HG03521 (cell line): ENCODE results near the gene CEP63.

Source experiments
- ATAC-seq: cut with Tn5 transposase; IDR thresholded peaks from one replicate; pipeline ENCODE4 v1.9.1; 2021; ENCODE audit warnings: mild to moderate bottlenecking, moderate library complexity; ENCODE audit not compliant: unreplicated experiment

CEP63 gene

DNA sequence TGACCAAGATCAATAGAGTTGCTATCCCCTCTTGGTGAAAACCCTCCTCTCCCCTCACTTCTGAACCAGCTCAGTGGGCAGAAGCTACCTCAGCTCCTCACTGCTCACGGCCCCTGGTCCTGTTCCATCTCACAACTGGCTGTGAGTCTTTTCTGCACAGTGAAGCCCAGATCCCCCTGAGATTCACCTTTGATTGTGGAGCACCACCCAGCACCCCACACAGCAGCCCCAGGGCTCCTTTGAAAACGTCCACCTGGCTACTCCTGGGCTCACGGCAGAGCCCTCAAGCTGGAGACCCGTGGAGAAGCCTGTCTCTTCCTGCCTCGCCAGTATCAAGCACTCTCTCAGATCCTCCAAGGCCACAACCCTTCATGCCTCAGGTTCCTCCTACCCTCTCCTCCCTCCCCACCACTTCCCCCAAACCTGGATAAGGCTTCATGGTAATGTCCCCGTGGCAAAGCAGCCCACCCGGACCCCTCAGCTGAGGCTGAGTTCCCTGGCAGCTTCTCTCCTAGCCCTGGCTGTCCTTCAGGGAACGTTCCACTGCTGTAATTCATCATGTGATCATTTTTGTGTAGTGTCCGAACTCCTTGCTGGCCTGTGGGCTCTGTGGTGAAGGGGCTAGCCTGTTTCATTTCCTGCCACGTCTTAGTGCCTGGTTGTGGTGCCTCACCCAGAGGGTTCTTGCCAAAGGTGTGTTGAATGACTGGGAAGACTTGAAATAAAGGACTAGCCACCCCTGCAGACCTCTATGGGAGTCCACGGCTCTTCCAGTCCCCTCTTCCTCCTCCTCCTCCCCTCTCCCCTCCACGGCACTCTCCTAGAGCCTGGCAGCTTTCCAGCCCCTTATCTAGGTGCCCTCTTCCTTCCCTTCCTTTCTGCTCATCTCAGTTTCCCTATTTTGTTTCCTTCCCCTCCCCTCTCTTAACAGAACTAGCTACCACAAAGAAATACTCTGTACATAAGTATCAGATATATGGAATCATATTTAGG, 120.5 kb downstream of the CEP63 start:
- no peak for ATAC-seq

DNA sequence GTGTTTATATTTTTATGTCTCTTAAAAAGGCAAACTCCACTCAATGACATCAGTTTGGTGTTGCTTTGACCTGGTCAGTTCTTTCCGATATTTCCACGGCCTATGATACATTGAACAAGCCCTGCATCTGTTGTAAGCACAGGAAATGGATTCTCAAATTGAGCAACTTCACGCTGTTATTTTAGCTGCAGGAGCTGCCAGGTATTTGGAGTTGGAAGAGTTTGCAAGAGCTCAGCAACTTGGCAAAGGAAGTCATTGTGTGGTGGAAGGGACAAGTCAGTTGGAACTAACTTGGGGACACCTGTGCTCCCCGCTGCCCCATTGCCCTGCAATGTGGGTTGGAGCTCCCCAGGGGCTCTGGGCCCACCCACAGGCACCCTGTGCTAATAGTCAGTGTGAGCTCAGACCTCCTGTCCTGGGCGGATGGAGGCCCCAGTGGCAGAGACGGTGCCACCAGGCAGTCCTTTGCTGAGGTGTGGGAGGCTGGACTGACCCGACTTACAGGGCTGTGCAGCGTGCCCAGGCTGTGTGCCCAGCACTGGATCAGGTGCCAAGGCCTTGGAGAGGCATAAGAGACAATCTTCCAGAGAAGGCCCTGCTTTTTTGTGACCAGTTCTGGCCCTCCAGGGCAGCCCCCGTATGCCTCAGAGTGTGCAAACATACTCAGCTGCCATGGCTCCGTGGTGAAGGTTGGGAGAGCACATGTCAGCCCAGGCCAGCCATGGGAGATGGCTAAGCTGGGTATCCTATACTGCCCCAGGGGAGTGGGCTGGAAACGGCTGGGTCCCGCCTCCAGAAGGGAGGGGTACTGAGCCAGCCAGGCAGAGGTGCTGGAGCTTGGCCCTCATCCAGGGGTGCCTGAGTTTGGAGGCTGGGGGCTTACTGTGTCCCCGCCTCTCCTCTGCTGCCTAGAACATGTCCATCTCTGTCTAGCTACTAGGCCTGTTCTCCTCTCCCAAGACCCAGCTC, 121.5 kb downstream of the CEP63 start:
- ATAC-seq: no peak

- ATAC-seq: no peak
Measured at GRCh38 chr3:134608023-134608770, 122.3 kb downstream of the CEP63 start.

DNA sequence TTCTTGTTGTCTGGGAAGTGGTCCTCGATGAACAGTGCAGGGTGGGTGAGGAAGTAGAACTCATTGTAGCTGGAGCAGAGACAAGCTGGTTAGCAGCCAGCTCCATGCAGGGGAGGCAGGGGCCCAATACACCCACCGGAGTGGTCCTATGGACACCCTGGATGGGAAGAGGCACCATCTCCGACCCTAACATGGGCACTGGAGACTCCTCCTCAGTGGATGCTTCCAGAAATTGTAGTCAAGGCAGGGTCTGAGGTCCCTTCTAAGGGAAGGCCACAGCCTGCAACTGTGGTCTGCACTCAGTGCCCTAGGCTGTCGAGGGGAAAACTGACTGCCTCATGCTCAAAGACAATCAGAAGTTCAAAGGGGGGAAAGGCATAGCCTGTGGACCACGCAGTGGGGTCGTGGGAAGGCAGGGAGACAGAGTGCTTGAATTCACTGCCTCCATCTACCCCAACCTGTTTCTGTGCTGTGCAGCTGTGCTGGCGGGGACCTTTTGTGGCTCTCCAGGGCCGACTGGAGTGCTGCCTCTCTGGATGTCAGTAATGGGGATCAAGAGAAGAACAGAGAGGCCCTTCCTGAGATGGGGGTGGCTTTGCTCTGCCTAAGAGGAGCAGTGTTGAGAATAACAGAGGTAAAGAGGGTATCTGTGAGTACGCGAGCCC, 123.0 kb downstream of the CEP63 start:
- ATAC-seq: no peak

DNA sequence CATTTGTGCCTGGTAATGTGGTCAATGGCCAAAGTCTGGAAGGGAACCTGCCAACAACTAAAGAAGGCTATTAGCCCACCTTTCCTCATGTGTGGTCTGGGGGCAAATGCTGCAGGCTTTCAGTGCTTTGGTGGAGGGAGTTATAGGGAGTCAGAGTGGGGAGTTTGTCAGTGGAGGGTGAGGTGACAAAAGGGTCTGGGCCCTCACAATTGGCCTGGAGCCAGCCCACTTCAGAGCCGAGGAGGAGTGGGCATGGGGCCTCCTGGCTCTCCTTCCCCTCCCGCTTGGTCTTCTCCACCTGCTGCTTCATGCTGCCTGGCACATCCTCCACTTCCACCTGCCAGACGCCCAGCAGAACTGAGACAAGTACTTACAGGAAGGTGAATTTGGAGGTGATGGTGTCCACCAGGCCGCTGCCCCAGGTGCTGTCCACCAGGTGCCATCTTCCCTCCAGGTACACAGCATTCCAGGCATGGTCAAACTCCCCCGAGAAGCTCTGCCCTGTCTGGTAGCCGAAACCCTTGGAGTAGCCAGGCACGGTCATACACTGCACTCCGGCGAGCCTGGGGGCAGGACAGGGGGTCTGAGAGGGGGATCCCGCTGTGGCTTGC, 124.1 kb downstream of the CEP63 start:
- ATAC-seq: no peak

- ATAC-seq: no peak
Measured at GRCh38 chr3:134610432-134611385, 124.9 kb downstream of the CEP63 start.

DNA sequence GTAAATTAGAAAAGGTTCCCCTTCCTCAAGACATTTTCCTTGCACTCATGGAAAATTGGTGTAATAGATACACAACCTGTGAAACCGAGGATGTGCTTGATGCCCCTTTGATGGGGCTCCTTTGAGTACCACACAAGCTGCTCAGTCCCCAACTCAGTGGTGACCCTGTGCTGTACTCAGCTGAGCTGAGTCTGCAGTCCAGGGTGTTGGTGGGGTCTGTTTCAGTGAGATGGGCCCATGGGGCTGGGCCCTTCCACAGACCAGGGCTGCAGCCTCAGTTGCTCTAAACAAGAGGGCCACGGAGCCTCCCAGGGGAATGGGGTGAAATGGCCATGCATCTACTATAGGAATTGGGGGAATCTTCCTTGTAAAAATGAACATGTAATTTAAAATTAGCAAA, 125.7 kb downstream of the CEP63 start:
- no peak for ATAC-seq

GRCh38 chr3:134613006-134613520, 127.2 kb downstream of the CEP63 start:
- no peak for ATAC-seq

DNA sequence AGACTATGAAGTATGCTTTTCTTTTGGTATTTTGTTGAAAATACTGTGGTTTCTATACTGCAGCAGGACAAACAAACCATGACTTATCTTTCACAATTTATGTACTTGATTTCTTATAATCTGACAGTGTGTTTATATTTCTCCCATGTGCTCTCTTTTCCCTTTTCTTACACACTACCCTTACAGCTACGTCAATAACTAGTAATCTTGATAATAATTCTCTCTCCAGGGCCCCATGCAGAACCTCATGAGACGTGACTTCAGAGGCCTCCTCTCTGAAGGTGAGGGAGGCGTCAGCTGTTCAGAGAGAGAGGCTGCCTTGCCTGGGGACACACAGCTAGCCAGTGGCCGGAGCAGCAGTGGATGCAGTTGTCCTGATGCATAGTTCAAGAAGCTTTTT, 129.1 kb downstream of the CEP63 start:
- ATAC-seq: no peak

GRCh38 chr3:134615743-134616142, 129.9 kb downstream of the CEP63 start:
- no peak for ATAC-seq

DNA sequence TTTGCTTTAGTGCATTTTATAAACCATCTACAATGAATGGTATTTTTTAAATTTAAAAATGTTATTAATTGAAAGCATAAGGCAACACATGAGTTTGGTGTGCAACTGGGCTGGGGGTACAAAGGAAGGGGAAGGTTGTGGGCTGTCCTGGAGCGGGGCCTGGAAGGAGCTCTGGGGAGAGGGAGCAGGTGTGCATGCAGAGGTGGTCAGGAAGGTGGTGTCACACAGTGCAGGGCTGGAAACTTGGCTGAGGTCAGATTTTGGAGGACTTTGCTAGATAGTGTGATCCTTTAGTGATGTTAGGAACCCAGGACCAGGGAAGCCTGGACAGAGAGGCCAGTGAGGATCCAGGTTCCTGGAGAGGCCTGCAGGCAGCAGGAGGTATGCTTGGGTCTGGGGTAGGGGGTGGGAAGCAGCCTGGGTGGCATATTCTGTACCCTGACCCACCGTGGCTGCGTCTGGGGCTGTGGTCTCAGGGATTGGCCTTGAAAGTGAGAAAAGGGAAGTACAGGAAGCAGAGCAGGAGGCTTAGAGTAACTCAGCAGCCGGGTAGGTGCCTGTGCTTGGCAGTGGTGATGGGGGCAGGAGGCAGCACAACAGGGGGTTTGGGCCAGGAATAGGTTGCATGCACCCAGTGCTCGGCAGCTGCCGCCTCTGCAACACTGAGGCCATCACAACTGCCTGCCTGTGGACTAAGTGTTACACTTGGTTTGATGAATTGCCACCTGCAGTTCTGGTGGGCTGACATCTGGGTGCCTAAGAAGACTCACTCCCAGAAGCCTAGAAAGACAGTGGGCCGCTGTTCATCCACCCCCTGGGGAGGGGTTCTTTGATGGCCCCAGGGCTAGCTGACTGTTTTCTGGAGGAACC, 132.0 kb downstream of the CEP63 start:
- ATAC-seq: no peak

DNA sequence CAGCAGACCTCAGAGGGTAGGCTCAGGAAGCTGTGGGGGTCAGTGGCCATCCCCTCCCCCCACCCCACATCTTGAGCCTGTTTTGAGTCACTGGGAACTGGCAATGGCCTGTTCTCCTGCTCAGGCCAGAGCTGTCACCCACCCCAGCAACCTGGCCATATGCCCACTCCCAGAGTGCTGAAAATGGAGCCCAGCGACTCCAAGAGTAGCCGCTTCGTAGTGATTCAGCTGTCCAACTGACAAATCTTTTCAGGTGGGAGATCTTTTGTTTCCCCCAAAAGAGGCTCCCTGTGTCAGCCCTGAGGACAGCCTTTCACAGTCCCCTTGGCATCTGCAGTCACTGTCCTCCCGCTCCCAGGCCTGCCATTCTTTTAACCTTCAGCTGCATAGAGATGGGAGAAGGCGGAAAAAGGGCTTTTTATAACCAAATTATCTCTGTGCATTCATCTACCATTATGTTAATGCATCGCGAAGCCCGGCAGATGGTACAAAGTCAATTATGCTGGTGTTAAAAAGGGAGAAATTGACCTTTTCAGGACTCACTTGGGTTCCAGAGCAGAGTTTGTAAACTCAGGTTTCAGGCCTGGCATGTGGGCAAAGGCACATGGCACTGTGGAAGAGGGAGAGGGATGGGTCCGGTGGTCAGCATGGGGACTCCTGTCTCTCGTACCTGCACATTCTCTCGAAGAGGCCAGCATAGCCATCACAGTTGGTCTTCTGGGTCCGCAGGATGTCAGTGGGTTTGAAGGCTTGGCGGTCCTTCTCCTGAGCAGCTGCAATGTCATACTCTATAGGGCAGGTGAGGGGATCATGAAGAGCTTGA, 132.8 kb downstream of the CEP63 start:
- no peak for ATAC-seq

GRCh38 chr3:134619301-134619615, 133.4 kb downstream of the CEP63 start:
- no peak for ATAC-seq

DNA sequence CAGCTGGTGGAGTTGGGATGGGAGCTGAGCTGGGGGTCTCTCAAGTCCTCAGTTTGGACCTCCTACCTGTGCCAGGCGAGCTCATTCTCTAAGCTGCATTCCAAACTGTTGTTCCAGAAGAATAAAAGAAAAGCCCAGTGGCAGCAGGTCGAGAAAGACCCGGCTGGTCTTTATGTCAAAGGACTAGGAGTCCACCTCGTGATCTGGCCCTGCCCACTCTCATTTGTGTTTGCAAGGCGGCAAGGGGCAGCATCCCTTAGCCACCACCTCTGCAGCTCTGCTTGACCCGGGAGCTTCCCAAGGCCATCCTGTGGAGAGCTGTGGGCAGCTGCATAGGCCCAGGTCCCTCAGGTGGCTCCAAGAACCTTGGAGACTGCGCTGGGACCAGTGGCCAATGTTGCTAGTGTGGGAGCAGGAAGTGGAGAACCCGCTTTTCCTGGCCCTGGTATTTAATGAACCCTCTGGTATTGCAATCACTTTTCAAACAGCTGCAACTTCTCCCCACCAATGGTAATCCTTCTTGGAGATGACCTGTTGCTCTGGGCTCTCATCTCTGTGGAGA, 134.1 kb downstream of the CEP63 start:
- no peak for ATAC-seq

DNA sequence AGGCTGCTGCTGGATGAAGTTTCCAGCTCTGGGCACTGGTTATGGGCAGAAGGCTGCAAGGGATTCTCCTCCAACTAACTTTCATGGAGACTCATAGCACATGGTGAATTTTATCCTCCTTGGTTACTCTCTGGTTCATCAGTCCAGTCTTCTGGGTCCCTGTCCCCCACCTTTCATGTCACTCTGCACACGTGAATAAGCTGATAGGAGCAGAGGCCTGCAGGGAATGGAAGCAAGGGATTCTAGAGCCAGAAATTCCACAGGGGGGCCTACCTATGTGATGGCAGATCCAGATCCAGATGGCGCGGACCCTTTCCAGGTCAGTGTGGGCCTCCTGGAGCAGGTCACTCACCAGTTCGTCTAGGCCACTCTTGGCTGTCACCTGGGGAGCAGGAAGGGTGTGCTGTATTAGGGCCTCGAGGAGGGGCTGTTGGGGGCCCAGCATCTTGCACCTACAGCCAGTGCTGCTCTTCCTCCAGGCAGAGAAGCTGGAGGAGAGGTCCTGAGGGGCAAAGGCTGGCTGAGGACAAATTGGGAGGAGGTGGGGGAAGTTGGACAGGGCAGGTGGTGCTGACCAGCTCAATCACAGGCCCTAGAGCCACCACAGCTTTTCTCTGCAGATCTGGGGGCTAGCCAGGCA, 134.7 kb downstream of the CEP63 start:
- ATAC-seq: no peak

GRCh38 chr3:134621854-134622253, 136.0 kb downstream of the CEP63 start:
- ATAC-seq: no peak
